ENCODE measurements around the gene KLF7.

Gene KLF7

GRCh38 chr2:207110715-207111114, 55.0 kb downstream of the KLF7 start:
- H3F3A ChIP-seq (ENCODE audit: insufficient read depth), result no peaks in the 10 kb centered on the region
- H3K9ac ChIP-seq (ENCODE audit: low read length), result no peak overlapping the region
- no peaks in the 10 kb centered on the region for H3K79me2 ChIP-seq (ENCODE audit: insufficient read depth, low read length)
- H3K4me3 ChIP-seq (ENCODE audit: insufficient read depth, low read length, poor library complexity, severe bottlenecking), result no peak overlapping the region
- TF ChIP-seq EZH2phosphoT487 (conservative IDR thresholded peaks at IDR 0.05; ENCODE audit: low read length), result no peak
- TF ChIP-seq CTCF (IDR thresholded peaks at IDR 0.05; ENCODE audit: insufficient read depth, low read length, poor library complexity, severe bottlenecking), result no peak
- H3K9me3 ChIP-seq (ENCODE audit: insufficient read depth, low read length), result no peaks in the 10 kb centered on the region
- no peaks in the 10 kb centered on the region for H4K20me1 ChIP-seq (ENCODE audit: low read depth, low read length)
- H3K9me2 ChIP-seq (replicated peaks; ENCODE audit: insufficient read depth, low read length), result no peaks in the 10 kb centered on the region
- H3K4me2 ChIP-seq (ENCODE audit: low read depth, low read length, poor library complexity, severe bottlenecking), result no peak overlapping the region
- H3K36me3 ChIP-seq (ENCODE audit: low read length), result no peaks in the 10 kb centered on the region
- no peak overlapping the region for H3K27ac ChIP-seq (ENCODE audit: low read depth, low read length)
- no peak overlapping the region for H2AFZ ChIP-seq (ENCODE audit: low read depth, low read length, severe bottlenecking)
- no peaks in the 10 kb centered on the region for H3K27me3 ChIP-seq (ENCODE audit: low read length)

- Histone ChIP-seq H2AFZ (ENCODE audit: low read depth, low read length, severe bottlenecking) (no peak overlapping the region), H3K79me2 (ENCODE audit: insufficient read depth, low read length) (no peaks in the 10 kb centered on the region), H3K36me3 (ENCODE audit: low read length) (no peaks in the 10 kb centered on the region), H3F3A (ENCODE audit: insufficient read depth) (no peaks in the 10 kb centered on the region), H4K20me1 (ENCODE audit: low read depth, low read length) (no peaks in the 10 kb centered on the region), H3K9me3 (ENCODE audit: insufficient read depth, low read length) (no peaks in the 10 kb centered on the region), H3K27ac (ENCODE audit: low read depth, low read length) (no peak overlapping the region), H3K27me3 (ENCODE audit: low read length) (no peaks in the 10 kb centered on the region), H3K9ac (ENCODE audit: low read length) (no peak overlapping the region), H3K9me2 (replicated peaks; ENCODE audit: insufficient read depth, low read length) (no peaks in the 10 kb centered on the region), H3K4me3 (ENCODE audit: insufficient read depth, low read length, poor library complexity, severe bottlenecking) (no peak overlapping the region), H3K4me2 (ENCODE audit: low read depth, low read length, poor library complexity, severe bottlenecking) (no peak overlapping the region)
- TF ChIP-seq CTCF (IDR thresholded peaks at IDR 0.05; ENCODE audit: insufficient read depth, low read length, poor library complexity, severe bottlenecking) (no peak), EZH2phosphoT487 (conservative IDR thresholded peaks at IDR 0.05; ENCODE audit: low read length) (no peak)
Measured at GRCh38 chr2:207110310-207110709, 55.4 kb downstream of the KLF7 start.

GRCh38 chr2:207109768-207110167, 56.0 kb downstream of the KLF7 start:
- no peak overlapping the region for H3K4me3 ChIP-seq (ENCODE audit: insufficient read depth, low read length, poor library complexity, severe bottlenecking)
- H3K27ac ChIP-seq (ENCODE audit: low read depth, low read length), result no peak overlapping the region
- H3K79me2 ChIP-seq (ENCODE audit: insufficient read depth, low read length), result no peaks in the 10 kb centered on the region
- no peaks in the 10 kb centered on the region for H3K9me2 ChIP-seq (replicated peaks; ENCODE audit: insufficient read depth, low read length)
- no peak overlapping the region for H3K9ac ChIP-seq (ENCODE audit: low read length)
- H4K20me1 ChIP-seq (ENCODE audit: low read depth, low read length), result no peaks in the 10 kb centered on the region
- H3K27me3 ChIP-seq (ENCODE audit: low read length), result no peaks in the 10 kb centered on the region
- no peaks in the 10 kb centered on the region for H3K9me3 ChIP-seq (ENCODE audit: insufficient read depth, low read length)
- no peak for TF ChIP-seq CTCF (IDR thresholded peaks at IDR 0.05; ENCODE audit: insufficient read depth, low read length, poor library complexity, severe bottlenecking)
- TF ChIP-seq EZH2phosphoT487 (conservative IDR thresholded peaks at IDR 0.05; ENCODE audit: low read length), result no peak
- H3K4me2 ChIP-seq (ENCODE audit: low read depth, low read length, poor library complexity, severe bottlenecking), result no peak overlapping the region
- H3K36me3 ChIP-seq (ENCODE audit: low read length), result no peaks in the 10 kb centered on the region
- no peak overlapping the region for H2AFZ ChIP-seq (ENCODE audit: low read depth, low read length, severe bottlenecking)
- H3F3A ChIP-seq (ENCODE audit: insufficient read depth), result no peaks in the 10 kb centered on the region
